ENCODE measurements around the gene KCNH1.

Gene KCNH1

DNA sequence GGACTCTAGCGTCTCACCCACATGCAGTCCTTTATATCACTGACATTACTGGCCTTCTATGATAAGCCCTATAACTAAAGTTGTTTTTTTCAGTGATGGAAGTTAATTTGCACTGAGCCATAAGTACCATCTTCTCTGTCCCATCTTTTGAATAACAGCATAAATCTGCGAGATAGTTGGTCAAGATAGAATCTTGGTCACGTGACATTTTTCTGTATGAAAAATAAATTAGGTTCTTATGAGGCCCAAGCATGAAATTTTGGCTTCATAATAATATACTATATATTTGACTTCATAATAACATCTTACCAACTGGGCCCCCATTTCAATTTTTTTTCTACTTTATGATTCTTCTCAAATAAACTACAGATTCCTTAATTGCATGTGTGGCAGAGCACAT lies 285.5 kb downstream of the KCNH1 start:
- DNase-seq: no peak

DNA sequence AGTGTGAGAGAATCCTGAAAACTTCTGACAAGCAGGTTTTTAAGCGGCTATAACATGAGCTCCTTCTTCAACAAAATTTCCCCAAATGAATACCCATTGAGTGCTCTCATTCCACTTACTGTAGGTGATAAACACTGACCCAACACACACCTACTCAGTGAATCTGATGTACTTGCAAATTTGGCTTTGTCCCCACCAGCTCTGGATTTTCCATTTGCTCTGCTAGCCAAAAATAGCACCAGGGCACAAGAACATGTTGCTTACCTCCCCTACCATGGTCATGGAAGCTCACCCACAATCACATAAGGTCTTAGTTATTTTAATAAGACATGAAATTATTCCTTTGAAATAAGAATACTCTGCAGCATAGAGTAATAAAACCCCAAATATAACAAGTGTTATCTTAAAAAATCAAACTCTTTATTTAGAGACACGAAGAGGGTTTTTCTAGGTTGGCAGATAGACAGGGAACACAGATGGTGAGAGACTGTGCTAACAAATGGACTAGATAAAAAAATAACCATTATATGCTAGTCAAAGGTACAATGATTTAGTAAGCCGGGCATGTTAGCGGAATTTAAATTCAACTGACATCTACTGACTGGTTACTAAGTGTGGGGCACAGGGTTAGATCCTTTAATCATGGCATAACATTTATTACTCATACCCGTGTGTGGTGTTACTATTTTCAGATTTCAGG lies 291.9 kb downstream of the KCNH1 start:
- no peak for DNase-seq

DNA sequence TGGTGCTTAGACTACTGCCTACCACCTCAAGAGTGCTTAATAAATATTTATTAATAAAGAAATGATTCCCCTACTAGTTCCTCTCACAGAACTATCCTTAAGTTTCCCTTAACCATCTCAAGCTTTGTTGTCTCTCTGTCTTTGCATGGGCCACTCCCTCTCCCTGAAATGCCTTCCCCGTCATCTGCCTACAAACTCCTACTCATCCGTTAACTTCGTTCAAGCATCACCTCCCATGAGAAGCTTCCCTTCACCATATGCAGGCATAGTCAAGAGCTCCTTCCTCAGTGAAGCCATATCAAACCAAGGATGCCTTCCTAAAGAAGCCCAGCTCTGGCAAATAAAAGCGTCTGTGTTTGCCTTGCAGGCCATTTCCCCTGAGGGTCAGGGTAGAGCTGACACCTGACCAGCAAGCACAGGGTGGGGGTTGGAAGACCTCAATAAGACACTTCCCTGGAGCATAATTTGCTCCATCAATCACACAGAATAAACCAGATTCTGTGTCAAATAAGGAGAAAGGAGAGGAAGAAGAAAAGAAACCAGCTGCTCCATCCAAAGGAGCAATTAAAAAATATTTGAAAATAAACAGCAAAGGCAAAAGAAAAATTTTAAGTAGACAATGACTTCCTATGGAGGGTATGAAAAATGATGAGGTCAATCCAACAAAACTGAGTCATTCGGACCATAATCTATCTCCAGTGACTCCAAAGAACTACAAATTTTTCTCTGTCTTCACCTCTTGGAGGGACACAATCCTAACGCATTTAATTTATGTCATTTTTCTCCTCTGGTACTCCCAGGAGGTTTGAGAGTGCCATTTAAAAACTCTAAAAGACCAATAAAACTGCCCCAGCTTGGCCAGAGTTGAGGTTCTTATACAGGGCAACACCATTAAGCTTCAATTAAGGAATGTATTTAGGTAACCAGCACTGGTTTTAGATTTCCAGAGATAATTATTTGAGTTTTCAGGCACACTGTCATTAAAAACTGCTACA lies 303.6 kb downstream of the KCNH1 start:
- no peak for DNase-seq

DNA sequence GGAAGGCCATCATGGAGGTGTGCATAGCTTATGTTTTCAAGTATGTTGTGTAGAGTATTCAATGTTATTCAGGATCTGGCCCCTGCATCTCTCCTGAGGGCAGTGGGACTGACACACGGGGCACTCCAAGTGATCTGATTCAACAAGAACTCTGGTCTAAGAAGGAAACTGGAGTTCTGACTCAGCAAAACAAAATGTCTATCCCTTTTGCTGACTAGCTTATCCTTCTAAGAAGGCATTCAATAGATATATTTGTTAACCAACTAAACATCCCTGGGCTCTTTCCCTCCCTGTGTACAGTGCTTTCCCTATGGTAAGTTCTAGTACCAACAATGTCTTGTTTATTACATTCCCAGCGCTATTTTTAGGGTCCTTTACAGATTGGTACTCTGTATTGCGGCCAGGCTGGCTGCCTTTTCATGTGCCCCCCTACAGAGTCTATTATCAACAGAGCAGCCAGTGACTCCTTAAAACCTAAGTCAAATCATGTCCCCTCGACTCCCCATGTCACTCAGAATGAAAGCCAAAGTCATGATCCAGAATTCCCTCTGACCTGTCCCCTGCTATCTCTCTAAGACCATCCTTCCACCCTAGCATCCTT lies 304.9 kb downstream of the KCNH1 start:
- no peak for DNase-seq

DNA sequence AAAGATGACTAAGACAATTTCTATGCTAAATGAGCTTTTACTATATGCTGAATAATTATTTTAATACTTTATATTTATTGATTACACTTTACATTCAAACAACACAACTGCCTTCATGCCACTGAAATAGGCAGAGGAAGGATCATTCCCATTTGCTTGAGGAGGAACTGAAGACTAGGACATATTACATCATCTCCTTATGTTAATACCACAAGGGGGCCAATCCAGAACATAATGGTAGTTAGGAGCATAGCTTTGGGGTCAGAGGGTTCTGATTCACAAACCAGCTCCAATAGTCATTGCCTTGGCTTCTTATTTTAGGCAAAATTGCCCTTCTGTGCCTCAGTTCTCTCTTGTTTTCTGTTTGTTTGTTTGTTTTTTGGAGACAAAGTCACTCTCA lies 306.5 kb downstream of the KCNH1 start:
- DNase-seq: no peak

DNA sequence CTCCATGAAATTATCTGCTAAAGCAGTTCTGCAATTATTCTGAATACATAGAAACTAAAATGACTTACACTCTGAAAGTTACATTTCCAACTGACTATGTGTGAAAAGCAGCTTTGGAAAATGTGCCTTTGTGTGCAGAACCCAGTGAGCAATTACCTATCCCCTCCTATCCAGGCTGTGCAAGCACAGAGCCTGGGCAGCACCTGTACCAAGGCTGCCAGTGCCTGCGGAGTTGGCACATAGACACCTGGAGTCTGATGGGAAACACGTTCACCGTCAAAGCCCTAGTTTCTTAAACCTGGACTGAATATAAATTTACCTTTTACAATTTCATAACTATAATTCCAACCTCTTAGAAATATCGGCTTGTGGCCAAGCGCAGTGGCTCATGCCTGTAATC lies 307.3 kb downstream of the KCNH1 start:
- no peak for DNase-seq

DNA sequence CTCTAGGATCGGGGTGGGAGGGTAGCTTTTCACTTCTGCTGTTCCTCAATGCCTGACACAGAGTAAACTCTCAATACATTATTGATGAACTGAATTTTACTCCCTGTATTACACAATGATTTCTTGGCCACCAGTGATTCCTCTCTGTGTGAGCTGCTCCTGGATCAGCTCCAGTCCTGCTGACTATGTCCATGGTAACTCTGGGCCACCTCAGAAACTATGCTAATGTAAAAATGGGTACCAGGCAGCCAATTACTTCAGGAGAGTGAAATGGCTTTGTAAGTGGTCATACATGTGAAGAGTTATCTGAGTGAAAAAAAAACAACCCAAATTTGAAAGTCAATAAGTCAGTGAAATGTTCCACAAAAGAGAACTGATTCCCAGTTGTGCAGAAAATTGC lies 311.0 kb downstream of the KCNH1 start:
- DNase-seq: no peak

DNA sequence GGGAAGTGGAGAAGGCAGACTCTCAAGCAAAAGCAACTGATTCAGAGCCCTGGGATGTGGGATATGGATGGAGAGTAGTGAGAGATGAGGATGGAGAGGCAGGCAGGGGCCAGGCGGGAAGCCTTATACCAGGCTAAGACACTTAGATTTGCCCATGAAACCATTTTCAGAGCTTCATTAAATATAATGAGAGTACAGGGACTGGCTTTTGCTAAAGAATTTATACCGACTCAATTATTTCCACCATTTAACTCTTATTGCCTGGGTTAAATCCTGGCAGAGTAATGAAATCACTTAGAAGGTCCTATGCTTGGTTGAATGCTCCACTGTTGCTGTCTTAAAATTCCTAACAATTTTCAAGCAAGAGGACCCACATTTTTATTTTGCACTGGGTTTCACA lies 311.7 kb downstream of the KCNH1 start:
- DNase-seq: no peak

DNA sequence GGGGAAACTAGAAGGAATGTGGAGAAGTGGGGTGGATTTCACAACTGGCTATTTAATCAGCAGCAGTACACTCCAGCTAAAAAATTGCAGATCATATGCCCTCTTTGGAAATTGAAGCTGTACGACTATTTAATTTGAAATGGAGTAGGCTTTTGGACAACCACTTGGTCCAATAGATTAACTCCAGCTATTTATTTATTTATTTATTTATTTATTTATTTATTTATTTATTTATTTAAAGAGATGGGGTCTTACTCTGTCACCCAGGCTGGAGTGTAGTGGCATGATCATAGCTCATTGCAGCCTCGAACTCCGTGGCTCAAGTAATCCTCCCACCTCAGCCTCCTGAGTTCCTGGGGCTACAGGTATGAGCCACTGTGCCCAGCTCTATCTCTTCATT lies 312.3 kb downstream of the KCNH1 start:
- no peak for DNase-seq

DNA sequence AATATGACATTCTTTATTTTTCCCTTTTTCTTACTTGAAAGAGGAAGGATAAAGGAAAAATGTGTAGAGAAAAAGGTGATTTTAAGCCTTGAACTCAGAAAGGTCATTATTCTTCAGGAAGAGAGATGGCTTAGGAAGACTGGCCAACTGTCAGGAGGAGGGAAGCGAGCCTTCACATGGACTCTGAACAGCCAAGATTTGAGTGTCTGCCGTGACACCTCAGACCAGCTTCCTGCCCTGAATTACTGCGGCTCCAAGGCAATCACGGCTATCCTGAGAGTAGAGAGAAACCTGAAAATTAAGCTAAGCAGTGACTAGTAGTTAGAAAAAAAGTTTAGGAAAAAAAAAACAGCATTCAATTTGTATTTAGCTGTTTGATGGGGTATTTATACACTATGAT lies 314.7 kb downstream of the KCNH1 start:
- DNase-seq: no peak

DNA sequence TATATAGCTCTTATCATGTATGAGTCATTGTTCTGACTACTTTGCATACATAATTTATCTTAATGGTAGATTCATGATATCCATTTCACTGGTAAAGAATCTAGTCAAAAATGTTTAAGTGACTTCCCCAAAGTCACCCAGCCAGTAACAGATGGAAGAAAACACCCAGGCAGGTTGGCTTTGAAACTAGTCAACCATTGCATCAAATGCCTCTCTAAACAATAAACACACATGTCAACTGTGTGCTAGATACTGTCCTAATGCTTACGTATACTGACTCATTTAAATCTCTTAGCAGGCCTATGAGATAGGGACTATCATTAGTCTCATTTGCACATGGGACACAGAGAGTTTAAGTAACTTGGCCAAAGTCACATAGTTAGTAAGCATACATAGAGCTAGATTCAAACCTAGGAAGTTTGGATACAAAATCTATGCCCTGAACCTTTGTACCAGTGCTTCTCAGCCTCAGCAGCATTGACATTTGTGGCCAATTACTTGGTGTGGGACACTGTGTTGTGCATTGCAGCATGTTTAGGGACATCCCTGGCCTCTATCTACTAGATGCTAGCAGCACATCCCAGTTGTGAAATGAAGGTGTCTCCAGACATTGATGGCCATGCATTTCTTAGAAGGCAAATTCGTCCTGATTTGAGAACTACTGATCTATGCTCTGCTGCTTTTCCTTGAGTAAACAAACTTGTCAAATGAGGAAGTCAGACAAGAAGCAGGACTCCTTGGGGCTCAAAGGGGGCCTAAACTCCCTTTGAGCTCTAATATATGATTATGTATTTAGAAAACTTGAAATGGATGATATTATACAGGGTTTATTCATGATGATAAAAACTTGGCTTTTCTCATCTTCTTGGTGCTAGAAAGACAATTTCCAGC lies 316.3 kb downstream of the KCNH1 start:
- no peak for DNase-seq

DNA sequence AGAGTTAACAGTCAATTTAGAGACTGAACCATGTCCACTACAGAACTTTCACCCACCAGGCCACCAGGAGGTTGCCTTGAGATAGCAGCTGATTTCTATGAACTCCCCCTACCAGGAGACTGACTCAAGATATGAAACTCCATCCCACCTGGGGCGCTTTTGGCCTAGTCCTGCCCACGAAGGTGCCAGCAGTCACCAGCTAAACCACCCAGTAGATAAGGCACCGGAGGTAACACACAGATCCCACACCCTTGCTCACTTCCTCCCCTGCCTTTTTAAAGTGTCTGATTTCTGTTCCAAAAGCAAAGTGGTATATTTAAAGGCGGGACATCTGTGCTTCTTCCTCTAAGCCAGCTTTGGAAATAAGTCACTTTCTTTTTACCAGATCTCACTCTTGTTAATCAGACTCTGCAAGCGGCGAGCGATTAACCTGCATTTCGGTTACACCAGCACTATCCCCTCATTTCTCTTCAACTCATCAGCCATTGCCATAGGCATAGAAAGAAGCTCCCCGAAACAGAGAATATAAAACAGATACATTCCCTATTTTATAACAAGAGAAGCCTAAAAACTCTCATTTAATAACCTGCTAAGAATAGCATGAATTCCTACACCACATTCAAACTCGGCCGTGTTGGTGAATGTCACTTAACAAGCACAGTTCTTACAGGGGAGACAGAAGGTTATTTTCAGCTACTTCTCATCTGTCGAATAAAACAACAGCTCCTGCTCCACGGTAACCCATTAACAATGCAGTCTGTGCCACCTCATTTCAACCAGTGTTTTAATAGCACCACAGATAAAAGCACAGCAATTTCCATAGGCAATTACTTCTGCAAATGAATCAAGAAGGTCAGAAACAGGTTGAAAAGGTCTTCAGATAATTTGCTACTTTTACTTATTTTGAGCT lies 318.1 kb downstream of the KCNH1 start:
- no peak for DNase-seq

DNA sequence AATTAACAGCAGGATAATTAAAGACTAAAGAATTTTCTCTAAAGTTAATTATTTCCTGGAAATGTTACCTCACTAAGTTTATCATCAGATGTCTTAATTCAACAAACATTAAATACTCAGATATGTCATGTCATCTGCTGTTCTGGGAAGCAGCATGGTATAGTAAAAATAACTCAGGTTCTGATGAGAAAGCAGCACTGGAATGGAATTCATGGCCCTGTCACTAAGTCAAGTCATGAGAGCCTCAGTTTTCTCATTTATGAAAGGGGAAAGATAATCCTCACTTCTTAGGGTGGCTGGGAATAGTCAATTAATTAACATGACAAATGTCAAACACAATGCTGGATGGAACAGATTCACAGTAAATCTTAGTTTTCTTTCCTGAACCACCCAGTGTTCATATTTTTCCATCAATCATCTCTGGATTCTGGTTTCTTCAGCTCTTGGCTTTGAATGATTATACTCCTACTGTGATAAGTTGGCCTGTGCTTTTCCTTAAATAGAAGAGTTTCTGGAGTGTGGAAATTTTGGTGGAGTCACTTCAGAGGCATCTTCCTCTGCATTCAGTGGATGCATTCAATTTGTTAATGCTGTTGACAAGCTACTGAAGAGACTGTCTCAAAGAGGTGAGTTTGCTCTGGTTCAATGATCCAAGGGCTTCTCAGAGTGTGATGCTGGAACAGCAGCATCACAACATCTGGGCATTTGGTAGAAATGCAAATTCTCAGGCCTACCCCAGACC lies 319.4 kb downstream of the KCNH1 start:
- no peak for DNase-seq

DNA sequence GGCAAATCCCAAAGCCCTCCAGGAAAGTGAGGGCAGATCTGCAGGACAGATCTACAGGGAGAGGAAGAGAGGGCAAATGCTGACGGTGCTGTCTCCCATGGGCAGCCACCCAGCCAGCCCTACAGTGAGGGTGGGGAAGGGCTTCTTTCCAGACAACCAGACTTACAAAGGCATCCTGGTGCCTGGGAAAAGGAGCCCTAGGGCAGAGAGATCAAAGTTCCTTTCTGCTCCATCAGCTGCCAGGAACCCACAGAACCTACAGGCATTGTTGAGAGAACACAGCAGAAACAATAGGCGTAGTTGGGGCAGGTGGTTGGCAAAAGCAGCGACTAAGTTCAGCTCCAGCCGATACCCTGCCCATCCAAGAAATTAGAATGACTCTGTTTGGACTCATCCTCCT lies 332.4 kb downstream of the KCNH1 start:
- DNase-seq: no peak

DNA sequence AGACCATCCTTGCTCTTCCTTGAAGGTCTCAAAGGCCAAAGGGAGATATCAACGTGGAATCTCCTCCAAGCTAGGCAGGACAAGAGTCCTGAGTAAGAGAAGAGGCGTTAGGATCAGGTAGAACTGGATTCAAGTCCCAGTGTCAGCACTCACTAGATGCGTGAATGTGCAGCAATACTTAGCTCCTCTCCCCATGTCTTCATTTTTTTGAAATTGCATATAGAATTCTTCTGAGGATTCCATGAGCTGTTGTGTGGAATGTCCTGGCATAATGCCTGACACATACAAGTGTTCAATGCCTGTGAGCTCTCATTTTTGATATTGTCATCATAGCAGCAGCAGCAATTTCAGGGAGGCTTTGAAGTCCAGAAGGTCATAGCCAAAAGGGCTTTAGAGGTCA lies 333.2 kb downstream of the KCNH1 start:
- DNase-seq: no peak

DNA sequence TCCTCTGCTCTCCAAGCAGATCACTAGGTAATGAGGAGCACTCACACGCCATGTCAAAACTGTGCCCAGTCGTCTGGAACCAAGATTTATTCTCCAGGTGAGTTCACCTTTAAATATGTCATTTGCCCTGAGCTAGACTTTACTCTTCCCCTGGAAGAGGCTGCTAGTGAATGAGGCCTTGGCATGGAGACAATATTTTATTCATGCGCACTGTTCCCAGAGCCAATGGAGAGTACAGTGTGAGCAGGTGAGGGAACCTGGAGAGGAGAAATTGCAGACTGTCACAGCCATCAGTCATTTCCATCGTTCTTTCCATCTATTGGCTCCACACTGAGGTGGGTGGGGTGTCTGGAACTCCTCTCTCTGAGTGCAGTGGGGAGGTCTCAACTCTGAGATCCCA lies 333.6 kb downstream of the KCNH1 start:
- peak; percentile 59 for DNase-seq

DNA sequence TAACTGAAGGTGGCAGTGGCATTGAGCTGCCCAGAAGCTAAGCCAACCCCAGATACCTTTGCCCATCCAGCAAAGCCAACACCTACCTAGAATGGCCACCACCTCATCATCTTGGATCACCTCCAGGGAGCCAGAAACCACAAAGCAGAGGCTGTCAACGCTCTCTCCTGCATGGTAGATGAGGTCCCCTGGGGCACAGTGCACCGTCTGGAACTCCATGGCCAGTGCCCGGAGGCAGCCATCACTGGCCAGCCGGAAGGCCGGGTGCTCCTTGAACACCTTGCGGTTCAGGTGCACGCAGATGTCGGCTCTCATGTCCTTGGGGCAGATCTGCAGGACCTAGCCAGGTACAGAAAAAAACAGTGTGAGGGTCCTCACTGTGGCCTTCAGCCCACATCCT lies 336.5 kb downstream of the KCNH1 start:
- DNase-seq: no peak

DNA sequence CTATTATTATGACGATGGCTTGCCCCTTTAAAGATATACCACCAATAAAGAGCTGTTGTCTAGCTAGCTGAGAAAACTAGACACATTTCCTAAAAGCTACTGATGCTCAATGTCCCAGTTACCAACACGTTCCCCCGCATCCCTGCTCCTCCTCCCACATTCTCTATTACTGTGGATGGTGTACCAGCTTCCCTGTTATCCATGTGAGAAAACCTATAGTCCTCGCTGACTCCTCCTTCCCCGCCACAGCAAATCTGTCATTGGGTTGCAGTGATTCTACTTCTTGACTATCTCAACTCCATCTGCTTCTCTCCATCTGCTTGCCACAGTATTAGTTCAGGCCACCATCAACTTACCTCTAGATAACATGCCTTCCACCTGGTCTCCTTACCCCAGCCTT lies 337.5 kb downstream of the KCNH1 start:
- no peak for DNase-seq

DNA sequence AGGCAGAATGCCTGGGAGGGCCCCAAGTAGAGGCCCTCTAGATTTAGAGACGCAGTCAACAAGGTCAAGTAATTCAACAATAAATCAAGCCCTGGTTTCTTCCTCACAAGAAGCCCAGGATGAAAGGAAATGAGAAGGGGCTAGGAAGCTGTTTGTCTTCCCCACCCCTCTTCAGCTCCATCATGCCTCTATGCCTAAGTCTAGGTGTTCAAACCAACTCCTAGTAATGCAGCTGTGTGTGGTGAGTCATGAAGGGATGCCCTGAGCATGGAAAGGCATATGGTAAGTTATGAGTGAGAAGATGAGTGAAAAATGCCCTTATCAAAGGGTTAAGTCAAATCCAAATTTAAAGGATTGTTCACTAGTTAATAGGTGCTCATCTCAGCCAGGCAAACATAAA lies 339.5 kb downstream of the KCNH1 start:
- DNase-seq: no peak

DNA sequence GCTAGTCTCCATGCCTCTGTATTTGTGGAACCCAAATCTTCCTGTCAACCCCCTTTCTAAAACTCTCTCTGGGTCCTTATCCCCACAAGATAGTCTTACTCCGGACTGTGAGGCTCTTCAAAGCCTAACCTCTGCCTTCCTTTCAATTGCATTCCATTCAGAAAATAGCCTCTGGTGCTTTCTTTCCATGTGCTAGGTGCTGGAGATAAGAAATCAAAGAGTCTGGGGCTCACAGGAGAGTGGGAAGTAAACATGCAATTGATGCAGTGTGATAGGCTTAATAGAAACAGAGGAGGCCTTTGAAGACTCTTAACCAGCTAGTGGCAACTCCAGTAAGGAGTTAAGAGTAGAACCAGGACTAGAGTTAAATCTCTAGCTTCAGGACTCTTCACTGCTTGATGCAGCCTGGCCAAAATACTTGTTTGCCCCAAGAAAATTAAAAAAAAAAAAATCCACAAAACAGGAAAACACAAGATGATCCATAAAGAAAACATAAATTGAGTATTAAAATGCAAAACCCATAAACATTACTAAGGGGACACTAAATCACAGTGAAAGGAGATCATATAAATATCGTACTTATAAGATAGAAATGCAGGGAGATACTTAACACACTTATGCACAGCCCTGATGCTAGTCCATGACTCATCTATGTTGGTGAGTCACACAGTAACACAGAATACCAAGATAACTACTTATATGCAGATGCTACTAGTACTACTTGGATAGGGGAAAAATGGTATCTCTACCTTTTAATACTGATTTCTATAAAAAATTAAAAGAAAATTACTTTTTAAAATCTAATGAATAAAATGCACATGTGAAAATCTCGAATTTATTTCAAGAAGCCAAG lies 341.5 kb downstream of the KCNH1 start:
- no peak for DNase-seq

All from NCI-H2029 (cell line).